PFSK-1 (cell line): Measurements from ENCODE around the gene RACK1.

Experiments
- REST ChIP-seq, 2 experiments: IDR thresholded peaks; 2 replicates each; pipeline versions ENCODE4 v1.6.1 to v1.8.0; 2011 to 2012; ENCODE audit warnings: low read depth in 2 of 2, low read length in 2 of 2, control low read depth in 1 of 2, inconsistent platforms in 1 of 2, mild to moderate bottlenecking in 1 of 2, moderate library complexity in 1 of 2; ENCODE audit not compliant: insufficient read depth in 1 of 2
- SIN3A ChIP-seq: IDR thresholded peaks from 2 replicates; pipeline ENCODE4 v1.6.1; 2012; ENCODE audit warnings: mild to moderate bottlenecking, low read length, moderate library complexity, borderline replicate concordance; ENCODE audit not compliant: insufficient read depth
- TAF1 ChIP-seq: IDR thresholded peaks from 2 replicates; pipeline ENCODE4 v1.6.1; 2012; ENCODE audit warnings: low read length, control low read depth, borderline replicate concordance; ENCODE audit not compliant: insufficient read depth

GRCh38 chr5:181200816-181201215, 42.9 kb downstream of the RACK1 start:
- TF ChIP-seq TAF1, result no peak
- TF ChIP-seq SIN3A, result no peak
- TF ChIP-seq REST (IDR thresholded peaks at IDR 0.05; ENCODE audit: insufficient read depth in 1 of 2, low read depth in 2 of 2, low read length in 2 of 2), result no peak
